BE2C (cell line): ENCODE measurements around the gene GFOD1.

ENCODE experiments used
- DNase-seq: peaks from one replicate; pipeline ENCODE4 v3.0.0-alpha.2; 2020
- H3K27me3 ChIP-seq: fragments of 250-450 bp; sonication (Bioruptor Pico); 2 replicates; pipeline ENCODE4 v1.5.1; 2020; ENCODE audit warnings: mild to moderate bottlenecking
- H3K36me3 ChIP-seq: fragments of 250-450 bp; sonication (Bioruptor Pico); 2 replicates; pipeline ENCODE4 v1.5.1; 2020; ENCODE audit warnings: mild to moderate bottlenecking
- H3K4me1 ChIP-seq: fragments of 250-450 bp; sonication (Bioruptor Pico); 2 replicates; pipeline ENCODE4 v1.5.1; 2020
- H3K4me3 ChIP-seq: 2 replicates; pipeline ENCODE4 v1.5.1; 2011; ENCODE audit warnings: low read depth, low read length
- H3K9me3 ChIP-seq: fragments of 250-450 bp; sonication (Bioruptor Pico); 2 replicates; pipeline ENCODE4 v1.5.1; 2020
- TF ChIP-seq, protein P1 (sequence below): IDR thresholded peaks from 2 replicates; pipeline ENCODE4 v1.5.1; 2012; ENCODE audit warnings: mild to moderate bottlenecking, low read depth, low read length

The GFOD1 gene

DNA sequence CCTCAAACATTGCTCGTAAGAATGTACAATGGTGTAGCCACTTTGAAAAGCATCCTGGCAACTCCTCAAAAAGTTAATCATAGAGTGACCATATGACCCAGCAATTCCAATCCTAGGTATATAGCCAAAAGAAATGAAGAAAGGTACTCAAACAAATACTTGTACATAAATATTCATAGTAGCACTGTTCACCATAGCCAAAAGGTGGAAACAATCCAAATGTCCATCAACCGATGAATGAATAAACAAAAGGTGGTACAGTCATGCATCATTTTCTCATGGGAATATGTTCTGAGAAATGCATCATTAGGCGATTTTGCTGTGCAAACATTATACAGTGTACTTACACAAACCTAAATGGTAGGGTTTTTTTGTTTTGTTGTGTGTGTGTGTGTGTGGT lies 84.7 kb downstream of the GFOD1 start:
- no peaks in the 10 kb centered on the region for H3K36me3 ChIP-seq
- H3K9me3 ChIP-seq = no peaks in the 10 kb centered on the region
- DNase-seq = no peak
- H3K4me1 ChIP-seq = no peaks in the 10 kb centered on the region
- TF ChIP-seq, protein P1, sequence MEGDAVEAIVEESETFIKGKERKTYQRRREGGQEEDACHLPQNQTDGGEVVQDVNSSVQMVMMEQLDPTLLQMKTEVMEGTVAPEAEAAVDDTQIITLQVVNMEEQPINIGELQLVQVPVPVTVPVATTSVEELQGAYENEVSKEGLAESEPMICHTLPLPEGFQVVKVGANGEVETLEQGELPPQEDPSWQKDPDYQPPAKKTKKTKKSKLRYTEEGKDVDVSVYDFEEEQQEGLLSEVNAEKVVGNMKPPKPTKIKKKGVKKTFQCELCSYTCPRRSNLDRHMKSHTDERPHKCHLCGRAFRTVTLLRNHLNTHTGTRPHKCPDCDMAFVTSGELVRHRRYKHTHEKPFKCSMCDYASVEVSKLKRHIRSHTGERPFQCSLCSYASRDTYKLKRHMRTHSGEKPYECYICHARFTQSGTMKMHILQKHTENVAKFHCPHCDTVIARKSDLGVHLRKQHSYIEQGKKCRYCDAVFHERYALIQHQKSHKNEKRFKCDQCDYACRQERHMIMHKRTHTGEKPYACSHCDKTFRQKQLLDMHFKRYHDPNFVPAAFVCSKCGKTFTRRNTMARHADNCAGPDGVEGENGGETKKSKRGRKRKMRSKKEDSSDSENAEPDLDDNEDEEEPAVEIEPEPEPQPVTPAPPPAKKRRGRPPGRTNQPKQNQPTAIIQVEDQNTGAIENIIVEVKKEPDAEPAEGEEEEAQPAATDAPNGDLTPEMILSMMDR = no peak
- no peak overlapping the region for H3K4me3 ChIP-seq
- no peaks in the 10 kb centered on the region for H3K27me3 ChIP-seq

DNA sequence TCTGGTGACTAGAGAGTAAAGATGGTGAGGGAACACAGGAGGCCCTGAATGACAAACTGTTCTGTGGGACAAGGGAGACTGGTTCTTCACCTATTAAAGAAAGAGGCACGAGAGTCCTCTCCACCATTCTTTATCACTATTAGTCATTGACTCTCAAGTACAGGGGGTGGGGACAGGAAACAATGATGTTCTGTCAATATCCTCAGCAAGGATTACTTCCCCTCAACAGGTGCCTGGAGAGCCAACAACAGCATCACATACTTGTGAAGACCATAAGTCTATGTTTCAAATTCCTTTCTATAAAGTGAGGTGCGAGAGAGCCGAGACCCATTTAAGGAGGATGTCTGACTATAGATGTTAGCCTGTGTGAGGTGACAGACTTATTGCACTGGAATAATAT lies 86.6 kb downstream of the GFOD1 start:
- TF ChIP-seq, protein P1 = no peak
- Histone ChIP-seq H3K4me3 (no peak overlapping the region), H3K4me1 (peaks cover under 1% of the 10 kb centered on the region), H3K9me3 (no peaks in the 10 kb centered on the region), H3K36me3 (no peaks in the 10 kb centered on the region), H3K27me3 (no peaks in the 10 kb centered on the region)
- DNase-seq = no peak

DNA sequence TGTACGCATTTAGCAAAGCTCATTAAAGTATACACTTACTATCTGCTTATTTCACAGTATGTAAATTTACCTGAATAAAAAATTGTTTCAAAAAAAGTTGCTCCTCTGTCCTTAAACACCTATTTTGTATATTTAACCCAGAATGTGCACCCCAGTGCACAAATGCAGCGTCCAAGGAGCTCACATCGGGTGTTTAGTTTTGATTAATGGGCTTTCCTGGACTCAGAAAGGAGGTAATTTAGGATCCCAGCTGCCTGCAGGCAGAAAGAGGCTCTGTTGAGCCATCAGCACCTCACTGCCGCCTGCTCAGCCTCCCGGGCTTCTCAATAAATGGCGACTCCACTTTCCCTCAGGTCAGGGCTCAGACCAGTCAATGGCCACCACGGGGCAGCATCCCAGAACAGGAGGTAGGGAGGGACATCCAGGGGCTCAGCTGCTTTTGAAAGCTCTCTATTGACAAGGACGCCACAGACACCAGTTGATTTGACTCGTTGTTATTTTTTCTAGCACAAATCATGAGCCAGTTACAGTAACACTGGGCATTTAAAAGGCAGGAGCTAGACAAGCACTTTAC lies 88.9 kb downstream of the GFOD1 start:
- TF ChIP-seq, protein P1 = no peak
- no peaks in the 10 kb centered on the region for H3K9me3 ChIP-seq
- no peaks in the 10 kb centered on the region for H3K27me3 ChIP-seq
- no peak overlapping the region for H3K4me3 ChIP-seq
- no peak for DNase-seq
- no peaks in the 10 kb centered on the region for H3K36me3 ChIP-seq
- H3K4me1 ChIP-seq = peaks cover 9% of the 10 kb centered on the region

DNA sequence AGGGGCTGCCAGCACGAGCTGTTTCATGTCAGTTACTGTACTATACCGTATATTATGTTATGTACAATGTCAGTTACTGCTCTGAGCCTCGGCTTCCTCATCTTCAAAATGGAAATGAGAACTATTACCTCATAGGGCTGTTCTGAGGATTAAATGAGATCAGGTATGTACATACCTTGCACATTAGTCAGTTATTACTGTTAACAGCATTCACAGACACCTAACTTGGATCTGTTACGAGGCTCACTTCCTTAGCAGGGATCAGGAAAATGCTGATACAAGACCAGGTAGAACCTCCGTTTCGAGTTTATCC lies 89.4 kb downstream of the GFOD1 start:
- no peaks in the 10 kb centered on the region for H3K36me3 ChIP-seq
- peaks cover 9% of the 10 kb centered on the region for H3K4me1 ChIP-seq
- TF ChIP-seq, protein P1 = no peak
- H3K27me3 ChIP-seq = no peaks in the 10 kb centered on the region
- no peak overlapping the region for H3K4me3 ChIP-seq
- no peak for DNase-seq
- no peaks in the 10 kb centered on the region for H3K9me3 ChIP-seq

DNA sequence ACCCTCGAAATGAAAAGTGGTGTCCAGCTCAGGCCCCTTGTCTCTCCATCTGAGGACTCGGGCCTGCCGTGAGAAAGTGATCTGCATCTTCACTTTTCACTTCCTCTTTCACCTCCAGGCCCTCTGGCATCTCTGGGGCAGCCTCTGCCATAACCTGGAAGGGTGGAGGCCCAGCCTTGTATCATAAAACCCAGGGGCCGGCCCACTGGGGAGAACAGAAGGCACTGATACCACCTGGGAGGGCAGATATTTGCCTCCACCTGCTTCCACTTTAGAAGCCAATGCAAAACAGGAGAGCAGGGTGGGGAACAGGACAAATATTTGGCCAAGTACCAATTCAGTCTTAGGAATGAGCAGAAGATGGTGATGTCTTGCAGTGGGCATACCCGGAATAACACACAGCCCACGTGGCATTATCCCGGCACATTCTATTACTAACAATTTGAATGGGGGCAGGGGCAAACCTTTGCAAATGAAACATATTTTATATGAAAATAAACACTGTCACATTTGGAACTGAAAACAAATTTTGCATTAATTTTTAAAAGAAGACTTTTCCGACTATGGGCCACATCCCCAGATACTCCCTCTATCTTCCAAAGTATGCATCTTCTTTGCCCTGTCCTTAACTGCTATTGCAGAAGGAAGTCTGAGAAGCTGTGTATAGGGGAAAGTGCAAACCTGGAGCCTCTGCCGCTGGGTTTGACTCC lies 89.9 kb downstream of the GFOD1 start:
- Histone ChIP-seq H3K27me3 (no peaks in the 10 kb centered on the region), H3K36me3 (no peaks in the 10 kb centered on the region), H3K9me3 (no peaks in the 10 kb centered on the region), H3K4me1 (peaks cover 9% of the 10 kb centered on the region), H3K4me3 (no peak overlapping the region)
- TF ChIP-seq, protein P1 = peak; percentile 20
- DNase-seq = no peak

DNA sequence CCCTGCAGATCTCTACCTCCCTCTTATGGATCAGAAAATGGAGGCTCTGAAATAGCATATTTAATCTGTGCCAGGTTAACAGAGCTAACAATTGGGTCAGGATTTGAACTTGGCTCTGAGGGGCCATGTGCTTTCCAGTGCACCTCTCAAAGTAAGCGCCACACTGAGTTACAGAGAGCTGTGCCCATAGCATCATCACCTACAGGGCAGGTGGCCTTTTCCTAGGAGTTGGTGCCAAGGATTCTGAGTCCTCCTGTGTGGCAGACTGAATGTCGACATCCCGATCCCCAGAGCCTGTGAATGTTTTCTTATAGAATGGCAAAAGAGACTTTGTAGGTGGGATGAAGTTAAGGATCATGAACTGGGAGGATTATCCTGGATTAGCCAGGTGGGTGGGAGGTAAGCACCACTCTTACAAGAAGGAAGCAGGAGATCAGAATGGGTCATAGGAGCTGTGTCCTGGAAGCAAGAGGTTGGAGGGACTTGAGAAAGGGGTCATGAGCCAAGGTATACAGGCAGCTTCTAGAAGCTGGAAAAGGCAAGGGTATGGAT lies 91.1 kb downstream of the GFOD1 start:
- no peak for DNase-seq
- peaks cover 9% of the 10 kb centered on the region for H3K4me1 ChIP-seq
- H3K27me3 ChIP-seq = no peaks in the 10 kb centered on the region
- TF ChIP-seq, protein P1 = no peak
- no peaks in the 10 kb centered on the region for H3K36me3 ChIP-seq
- no peak overlapping the region for H3K4me3 ChIP-seq
- no peaks in the 10 kb centered on the region for H3K9me3 ChIP-seq
